Measurements from ENCODE around the gene SETDB2.

SETDB2 gene

DNA sequence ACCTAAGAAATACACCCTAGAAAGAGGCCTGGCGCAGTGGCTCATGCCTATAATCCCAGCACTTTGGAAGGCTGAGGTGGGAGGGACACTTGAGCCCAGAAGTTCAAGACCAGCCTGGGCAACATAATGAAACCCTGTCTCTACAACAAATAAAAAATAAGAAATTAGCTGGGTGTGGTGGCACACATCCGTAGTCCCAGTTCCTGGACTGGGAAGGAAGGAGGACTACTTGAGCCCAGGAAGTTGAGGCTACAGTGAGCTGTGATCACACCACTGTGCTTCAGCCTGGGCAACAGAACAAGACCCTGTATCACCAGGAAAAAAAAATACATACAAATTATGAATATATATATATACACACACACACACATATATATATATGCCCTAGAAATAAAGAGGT lies 94.3 kb downstream of the SETDB2 start:
- DNase-seq: no peak

DNA sequence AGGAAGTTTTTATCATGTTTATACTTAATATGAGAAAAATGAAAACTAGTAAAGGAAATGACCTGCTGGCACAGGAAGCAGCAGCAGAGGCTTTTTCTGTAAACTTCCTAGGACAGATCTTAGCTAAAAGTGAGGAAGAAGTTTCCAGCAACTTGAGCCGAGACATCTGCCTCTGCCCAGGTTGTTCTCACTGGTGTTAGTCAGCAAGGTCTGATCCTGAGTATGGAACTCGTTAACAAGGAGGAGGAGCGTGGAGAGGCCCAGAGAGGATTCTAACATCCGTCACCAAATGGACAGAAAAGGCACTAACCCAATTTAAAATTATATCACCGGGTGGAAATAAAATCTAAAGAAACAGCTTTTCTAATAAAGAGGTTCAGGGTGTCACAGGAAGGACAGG lies 95.2 kb downstream of the SETDB2 start:
- DNase-seq: no peak

DNA sequence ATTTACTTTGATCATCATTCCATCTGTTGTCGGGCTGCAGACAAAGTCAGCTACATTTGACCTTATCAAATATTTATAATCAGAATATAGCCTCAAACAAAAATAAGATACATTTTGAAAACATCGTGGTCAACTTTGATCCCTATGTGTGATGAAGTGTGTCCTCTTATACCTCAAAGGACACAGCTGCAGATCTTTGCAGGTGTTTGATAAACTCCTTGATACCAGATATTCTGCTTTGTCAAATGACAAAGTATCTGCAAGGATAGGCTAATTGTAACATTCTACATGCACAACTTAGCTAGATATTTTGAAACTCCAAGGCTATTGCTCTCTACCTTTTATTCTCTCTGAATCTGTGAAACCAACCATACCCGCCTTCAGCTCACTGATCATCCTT lies 95.7 kb downstream of the SETDB2 start:
- DNase-seq: no peak

DNA sequence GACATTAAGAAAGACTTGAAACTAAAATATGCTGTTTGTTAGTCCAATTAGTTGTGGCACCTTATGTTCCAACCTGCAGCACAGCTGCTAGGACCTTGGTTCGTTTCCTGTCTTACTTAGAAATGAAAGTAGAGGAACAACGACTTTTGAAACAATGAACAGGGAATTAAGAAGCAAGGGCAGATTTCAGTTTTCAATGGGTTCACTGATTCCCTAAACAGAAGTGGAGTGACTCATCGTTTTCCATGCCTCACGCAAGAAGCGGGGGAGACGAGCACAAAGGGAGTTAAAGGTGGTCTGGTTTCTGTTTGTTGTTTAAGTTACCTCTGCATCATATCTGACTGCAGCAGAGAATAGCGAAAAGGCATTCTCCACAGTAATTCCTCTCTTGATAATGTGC lies 96.5 kb downstream of the SETDB2 start:
- DNase-seq: no peak

DNA sequence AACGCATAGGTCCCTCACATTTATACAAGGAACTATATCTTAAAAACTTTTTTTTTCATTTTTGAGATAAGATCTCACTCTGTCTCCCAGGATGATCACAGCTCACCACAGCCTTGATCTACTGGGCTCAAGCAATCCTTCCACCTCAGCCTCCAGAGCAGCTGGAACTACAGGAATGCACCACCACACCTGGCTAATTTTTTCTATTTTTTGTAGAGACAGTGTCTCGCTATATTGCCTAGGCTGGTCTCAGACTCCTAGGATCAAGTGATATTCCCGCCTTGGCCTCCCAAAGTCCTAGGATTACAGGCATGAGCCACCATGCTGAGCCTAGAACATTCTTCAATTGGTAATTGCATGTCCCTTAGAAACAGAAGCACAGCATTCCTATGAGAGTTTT lies 99.6 kb downstream of the SETDB2 start:
- DNase-seq: no peak
